Ovary (tissue), 9 donors: Measurements from ENCODE around the gene PCSK5. TPM values are rescaled to one million over a fixed set of nuclear protein-coding genes. Genes with fewer than 3 reads are reported as not detected.
"Not testable (repeated sequence)": the region's sequence is repeated elsewhere in the genome, so short reads cannot be mapped to it uniquely, and the experiment has no call there.

Source experiments
- DNase-seq, 5 donors: peaks; one replicate each; pipeline ENCODE4 v3.0.0-alpha.2; 2019 to 2020
- H3K27ac ChIP-seq, 2 donors: fragments of 200-600 bp; one replicate each; pipeline versions ENCODE4 v1.5.1 to v1.8.0; 2019 to 2022
- H3K27me3 ChIP-seq: fragments of 200-600 bp; one replicate; pipeline ENCODE4 v1.8.0; 2022
- H3K36me3 ChIP-seq: fragments of 200-600 bp; sonication (generic); one replicate; pipeline ENCODE4 v1.5.1; 2019
- H3K4me1 ChIP-seq: one replicate; pipeline ENCODE4 v1.8.1; 2013; ENCODE audit warnings: mild to moderate bottlenecking, moderate library complexity; ENCODE audit not compliant: insufficient read depth
- H3K4me3 ChIP-seq: fragments of 200-600 bp; sonication (generic); one replicate; pipeline ENCODE4 v1.5.1; 2017
- H3K9me3 ChIP-seq, 2 donors: fragments of 200-600 bp in 1 of 2; sonication (generic) in 1 of 2; one replicate each; pipeline versions ENCODE4 v1.5.1 to v1.8.1; 2013 to 2019; ENCODE audit warnings: mild to moderate bottlenecking in 1 of 2, moderate library complexity in 1 of 2
- EP300 ChIP-seq: sonication (generic); formaldehyde crosslinking; IDR thresholded peaks from one replicate; pipeline ENCODE4 v1.6.1; 2017; ENCODE audit warnings: antibody characterized with exemption
- POLR2A ChIP-seq: fragments of 450-650 bp; IDR thresholded peaks from one replicate; pipeline ENCODE4 v1.6.1; 2017; ENCODE audit warnings: antibody characterized with exemption, mild to moderate bottlenecking, moderate library complexity
- WGBS, 3 donors: extraction: QIAGEN DNeasy Blood & Tissue Kit in 1 of 3; methylation state at CpG; one replicate each; pipeline versions ENCODE4 v1.1.5 to v1.1.7; 2013 to 2017; 5-methylcytosine and 5-hydroxymethylcytosine counted together
- intact Hi-C, 4 donors: fragments of 100-400 bp; cut with DNase I; formaldehyde crosslinking; loops; one replicate each; pipeline versions ENCODE4 v1.11.0 to v1.15.1; 2022 to 2023
- polyA plus RNA-seq, 2 donors: library from polyadenylated mRNA; stranded (reverse); fragments of 200-250 nt in 1 of 2; fragments of 350-450 nt in 1 of 2; fragmentation: Illumina TruSeq in 1 of 2; extraction: RNeasy Lipid Tissue Mini Kit (QIAGEN cat#74804) in 1 of 2; gene quantifications; one replicate each; pipeline ENCODE4 v1.2.3, GENCODE V29; 2013 to 2014
- total RNA-seq, 7 donors: library from RNA; depleted of rRNA in 2 of 7; stranded (reverse); fragments of >200 nt in 2 of 7; fragmentation: NEBNext Ultra II Directional in 3 of 7; extraction: Animal tissue kit (Norgen Biotek cat#: 25700) in 3 of 7; gene quantifications; one replicate each; pipeline versions ENCODE4 v1.1.0 to v1.2.4, GENCODE V29; 2016 to 2023
- TF ChIP-seq, protein P1 (sequence below), 3 donors: fragments of 450-650 bp in 2 of 3; fragments of 200-600 bp in 1 of 3; IDR thresholded peaks; one replicate each; pipeline versions ENCODE4 v1.5.1 to v1.8.0; 2016 to 2022; ENCODE audit warnings: antibody characterized with exemption in 3 of 3, mild to moderate bottlenecking in 1 of 3
- donor health status: DM: no; HTN: no; CAD: no; lungs with moderate emphysema.
- donor health status: DM: no; HTN: no; CAD: no.
- donor health status: Bipolar disorder and iron deficiency.
- donor health status: DM: yes; HTN: yes; CAD: no.
- donor health status: DM: no; HTN: no; CAD: no.
- donor health status: DM: yes; HTN: yes; CAD: no.

Gene PCSK5
- total and polyA plus RNA-seq, 9 donors: 12.7 to 41.8 (median 28.3) TPM

DNA sequence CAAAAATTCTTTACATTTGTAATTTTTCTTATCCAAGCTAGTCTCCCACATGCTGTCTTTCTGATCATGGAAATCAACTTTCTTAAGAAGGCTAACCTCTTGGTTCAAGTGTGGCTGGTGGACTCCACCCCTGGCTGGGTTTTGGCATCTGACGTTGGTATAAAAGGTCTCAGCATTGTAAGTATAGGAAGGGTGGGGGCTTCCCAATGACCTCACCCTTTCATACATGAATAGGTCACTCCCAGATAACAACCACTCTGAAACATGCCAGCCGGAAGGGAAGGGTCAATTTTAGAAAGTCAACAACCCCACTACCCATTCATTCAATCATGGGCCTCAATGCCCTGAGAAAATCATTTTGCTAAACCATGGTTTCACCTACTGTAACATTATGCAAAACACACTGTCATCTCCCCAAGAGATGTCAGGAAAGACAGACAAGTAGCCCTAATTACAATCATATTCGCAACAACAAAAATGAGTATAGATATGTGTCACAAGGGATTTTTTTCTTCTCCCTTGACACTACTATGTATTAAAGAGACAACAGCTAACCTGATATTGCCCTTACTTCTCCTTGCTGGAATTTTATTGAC lies 31.9 kb upstream of the PCSK5 start:
- no peaks in the 10 kb centered on the region for H3K4me1 ChIP-seq
- intact Hi-C loops: loop anchor here in 2 of 4 donors (10.0 kb wide), 2 partner anchors 524 to 584 kb away; no protein-coding TSS in a partner anchor
- H3K27me3 ChIP-seq: no peaks in the 10 kb centered on the region
- WGBS, 3 donors: 82 to 87% (median 84%) methylated on average over 3 of the region's 3 CpGs
- TF ChIP-seq, protein P1, sequence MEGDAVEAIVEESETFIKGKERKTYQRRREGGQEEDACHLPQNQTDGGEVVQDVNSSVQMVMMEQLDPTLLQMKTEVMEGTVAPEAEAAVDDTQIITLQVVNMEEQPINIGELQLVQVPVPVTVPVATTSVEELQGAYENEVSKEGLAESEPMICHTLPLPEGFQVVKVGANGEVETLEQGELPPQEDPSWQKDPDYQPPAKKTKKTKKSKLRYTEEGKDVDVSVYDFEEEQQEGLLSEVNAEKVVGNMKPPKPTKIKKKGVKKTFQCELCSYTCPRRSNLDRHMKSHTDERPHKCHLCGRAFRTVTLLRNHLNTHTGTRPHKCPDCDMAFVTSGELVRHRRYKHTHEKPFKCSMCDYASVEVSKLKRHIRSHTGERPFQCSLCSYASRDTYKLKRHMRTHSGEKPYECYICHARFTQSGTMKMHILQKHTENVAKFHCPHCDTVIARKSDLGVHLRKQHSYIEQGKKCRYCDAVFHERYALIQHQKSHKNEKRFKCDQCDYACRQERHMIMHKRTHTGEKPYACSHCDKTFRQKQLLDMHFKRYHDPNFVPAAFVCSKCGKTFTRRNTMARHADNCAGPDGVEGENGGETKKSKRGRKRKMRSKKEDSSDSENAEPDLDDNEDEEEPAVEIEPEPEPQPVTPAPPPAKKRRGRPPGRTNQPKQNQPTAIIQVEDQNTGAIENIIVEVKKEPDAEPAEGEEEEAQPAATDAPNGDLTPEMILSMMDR (IDR thresholded peaks at IDR 0.05): no peak
- TF ChIP-seq POLR2A: no peak
- TF ChIP-seq EP300: no peak
- no peak for DNase-seq
- no peak overlapping the region for H3K4me3 ChIP-seq
- H3K36me3 ChIP-seq: no peaks in the 10 kb centered on the region
- no peak overlapping the region for H3K27ac ChIP-seq
- H3K9me3 ChIP-seq: no peaks in the 10 kb centered on the region

DNA sequence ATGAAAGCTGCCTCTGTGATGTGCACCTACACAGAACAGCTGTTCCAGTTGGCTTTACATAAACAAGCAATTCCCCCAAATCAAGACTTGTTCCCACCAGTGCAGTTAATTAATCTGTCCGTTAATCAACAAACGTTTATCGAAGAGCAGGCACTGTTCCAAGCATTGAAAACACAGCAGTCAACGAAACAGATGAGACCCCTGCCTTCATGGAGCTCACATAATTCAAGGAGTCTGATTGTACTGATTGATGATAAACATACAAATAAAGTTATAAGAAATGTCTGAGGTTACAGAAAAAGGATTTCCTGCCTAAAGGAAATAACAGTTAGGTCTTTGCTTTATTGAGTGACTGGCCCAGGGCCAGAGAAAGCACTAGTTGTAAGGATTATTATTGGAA lies 26.2 kb upstream of the PCSK5 start:
- Histone ChIP-seq H3K4me1 (no peaks in the 10 kb centered on the region), H3K36me3 (no peaks in the 10 kb centered on the region), H3K4me3 (no peak overlapping the region), H3K27me3 (no peaks in the 10 kb centered on the region), H3K9me3 (no peaks in the 10 kb centered on the region), H3K27ac (no peak overlapping the region)
- TF ChIP-seq, protein P1 (IDR thresholded peaks at IDR 0.05): no peak
- TF ChIP-seq EP300 (no peak), POLR2A (no peak)
- WGBS, 3 donors: 28 to 38% (median 37%) methylated on average over 4 of the region's 4 CpGs
- no peak for DNase-seq
- intact Hi-C loops: loop anchor here in 2 of 4 donors (10.0 kb wide), 3 partner anchors 529 to 669 kb away; no protein-coding TSS in a partner anchor

GRCh38 chr9:75866273-75866871 lies 24.1 kb upstream of the PCSK5 start:
- TF ChIP-seq, protein P1 (IDR thresholded peaks at IDR 0.05): peak; percentile 46 to 72 (median 56)
- no peak for TF ChIP-seq POLR2A
- peak in 3 of 5 donors; percentile 17 to 75 (median 39) for DNase-seq
- no peaks in the 10 kb centered on the region for H3K27me3 ChIP-seq
- H3K4me1 ChIP-seq: no peaks in the 10 kb centered on the region
- H3K36me3 ChIP-seq: no peaks in the 10 kb centered on the region
- H3K4me3 ChIP-seq: no peak overlapping the region
- H3K9me3 ChIP-seq: no peaks in the 10 kb centered on the region
- 44 to 54% (median 44%) methylated on average over 2 of the region's 2 CpGs for WGBS, 3 donors
- intact Hi-C loops: loop anchor here in 3 of 4 donors (5.0 to 10.0 kb wide), 4 partner anchors 436 to 672 kb away; no protein-coding TSS in a partner anchor
- no peak overlapping the region for H3K27ac ChIP-seq

GRCh38 chr9:75868526-75868925 lies 21.9 kb upstream of the PCSK5 start:
- not testable (repeated sequence) for H3K36me3 ChIP-seq, DNase-seq, H3K4me3 ChIP-seq, H3K27ac ChIP-seq, H3K4me1 ChIP-seq, H3K9me3 ChIP-seq, H3K27me3 ChIP-seq
- intact Hi-C loops: loop anchor here in 3 of 4 donors (5.0 to 10.0 kb wide), 4 partner anchors 434 to 674 kb away; no protein-coding TSS in a partner anchor
- 90 to 98% (median 91%) methylated on average over 2 of the region's 2 CpGs for WGBS, 3 donors

- 71 to 77% (median 77%) methylated on average over 3 of the region's 3 CpGs for WGBS, 3 donors
- intact Hi-C loops: loop anchor here in 3 of 4 donors (5.0 to 10.0 kb wide), 4 partner anchors 433 to 674 kb away; no protein-coding TSS in a partner anchor
- no peaks in the 10 kb centered on the region for H3K9me3 ChIP-seq
- no peak for DNase-seq
- H3K27ac ChIP-seq: no peak overlapping the region
- H3K4me3 ChIP-seq: no peak overlapping the region
- no peaks in the 10 kb centered on the region for H3K4me1 ChIP-seq
- TF ChIP-seq POLR2A: no peak
- TF ChIP-seq, protein P1 (IDR thresholded peaks at IDR 0.05): no peak
- no peak for TF ChIP-seq EP300
- H3K27me3 ChIP-seq: no peaks in the 10 kb centered on the region
- H3K36me3 ChIP-seq: no peaks in the 10 kb centered on the region
These were observed 21.2 kb upstream of the PCSK5 start for GRCh38 chr9:75869236-75869635.
